NCI-H146 (cell line): ENCODE results near the gene MICAL3.

ENCODE experiments used
- DNase-seq: peaks from one replicate; lab custom pipeline; 2025; lab: John Stamatoyannopoulos, UW

Gene MICAL3

GRCh38 chr22:17870407-17870806 is 154.0 kb downstream of the MICAL3 start:
- DNase-seq, result peak; percentile 10

GRCh38 chr22:17869285-17870096 is 154.9 kb downstream of the MICAL3 start:
- DNase-seq, result no peak

DNA sequence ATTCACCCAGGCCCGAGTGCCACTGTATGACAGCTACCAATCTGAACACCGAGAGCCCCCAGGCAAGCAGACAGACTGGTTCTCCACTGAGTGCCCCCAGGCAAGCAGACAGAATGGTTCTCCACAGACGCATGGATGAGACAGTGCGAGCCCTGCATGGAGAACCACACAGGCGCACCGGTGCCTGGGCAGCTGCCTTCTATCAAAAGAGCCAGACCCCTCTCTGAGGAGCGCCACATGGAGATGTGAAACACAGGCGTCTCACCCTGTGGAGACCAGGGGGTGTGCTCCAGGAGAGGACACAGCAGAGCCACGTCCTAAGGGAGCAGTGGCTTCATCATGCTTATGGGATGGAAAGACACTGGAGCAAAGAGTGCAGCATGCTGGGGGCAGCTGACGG is 155.6 kb downstream of the MICAL3 start:
- DNase-seq, result no peak

GRCh38 chr22:17867160-17867785 is 157.1 kb downstream of the MICAL3 start:
- no peak for DNase-seq

DNA sequence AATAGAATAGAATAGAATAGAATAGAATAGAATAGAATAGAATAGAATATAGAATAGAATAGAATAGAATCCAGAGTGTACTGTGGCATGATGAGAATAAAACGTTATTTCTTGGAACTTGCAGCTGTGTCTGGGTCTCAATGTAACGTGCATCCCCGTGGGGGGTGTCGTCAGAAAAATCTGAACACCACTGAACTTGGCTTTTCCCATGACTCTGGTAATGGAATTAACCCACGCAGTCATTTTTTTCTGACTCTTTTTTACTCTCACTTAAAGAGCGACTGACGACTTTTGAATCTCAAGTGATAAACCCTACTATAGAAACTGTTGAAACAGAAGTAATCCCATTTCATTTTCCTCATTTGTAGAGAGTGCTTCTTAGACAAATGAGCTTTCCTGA is 157.7 kb downstream of the MICAL3 start:
- no peak for DNase-seq

DNA sequence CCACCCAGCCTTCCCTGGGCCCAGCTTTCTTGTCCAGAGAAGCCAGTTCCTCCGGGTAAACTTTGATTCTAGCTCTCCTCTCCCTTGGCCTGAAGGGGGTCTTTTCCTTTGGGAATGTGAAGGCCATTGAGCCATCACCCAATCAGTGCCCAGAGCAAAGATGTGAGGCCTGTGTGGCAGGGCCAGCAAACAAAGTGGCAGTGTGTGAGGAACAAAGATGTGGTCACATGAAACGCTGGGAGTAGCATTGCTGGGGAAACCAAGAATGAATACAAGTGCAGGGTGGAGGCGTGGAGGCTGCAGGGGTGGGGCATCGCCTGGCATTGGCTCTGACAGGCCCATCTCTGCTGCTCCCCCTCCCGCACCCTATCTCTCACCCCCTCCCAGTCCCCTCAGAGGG is 158.2 kb downstream of the MICAL3 start:
- DNase-seq, result no peak

GRCh38 chr22:17865183-17866055 is 158.9 kb downstream of the MICAL3 start:
- no peak for DNase-seq

DNA sequence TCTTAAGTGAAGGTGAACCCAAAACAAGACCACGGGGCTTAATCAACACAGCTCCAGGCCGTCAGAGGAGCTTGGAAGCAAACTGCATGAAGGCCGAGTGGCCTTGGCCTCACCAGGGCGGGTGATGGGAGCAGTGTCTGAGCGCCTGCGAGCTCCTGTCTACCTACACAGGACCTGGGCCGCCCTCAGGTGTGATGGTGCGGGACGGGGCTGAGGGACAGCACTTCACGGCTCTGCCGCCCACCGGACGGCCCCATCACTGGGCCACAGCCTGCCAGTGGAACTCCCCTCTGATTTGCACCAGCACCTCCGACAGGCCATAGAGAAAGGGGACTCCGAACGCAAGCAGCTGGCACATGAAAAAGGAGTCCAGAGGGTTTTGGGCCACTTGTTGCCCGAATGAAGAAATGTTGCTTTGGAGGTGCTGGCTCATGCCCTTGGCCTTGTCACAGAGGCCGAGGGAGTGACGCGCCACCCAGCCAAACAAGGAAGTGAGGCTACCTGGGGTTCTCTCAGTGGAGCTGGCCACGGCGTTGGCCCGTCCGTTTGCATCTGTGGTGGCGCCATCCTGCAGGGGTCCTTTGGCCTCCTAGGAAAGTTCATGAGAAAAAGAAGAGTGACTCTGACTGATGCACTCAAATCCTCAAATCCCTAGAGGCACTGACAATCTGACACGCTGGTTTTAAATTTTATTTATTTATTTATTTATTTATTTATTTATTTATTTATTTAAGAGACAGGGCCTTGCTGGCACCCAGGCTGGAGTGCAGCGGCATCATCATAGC is 159.8 kb downstream of the MICAL3 start:
- no peak for DNase-seq

DNA sequence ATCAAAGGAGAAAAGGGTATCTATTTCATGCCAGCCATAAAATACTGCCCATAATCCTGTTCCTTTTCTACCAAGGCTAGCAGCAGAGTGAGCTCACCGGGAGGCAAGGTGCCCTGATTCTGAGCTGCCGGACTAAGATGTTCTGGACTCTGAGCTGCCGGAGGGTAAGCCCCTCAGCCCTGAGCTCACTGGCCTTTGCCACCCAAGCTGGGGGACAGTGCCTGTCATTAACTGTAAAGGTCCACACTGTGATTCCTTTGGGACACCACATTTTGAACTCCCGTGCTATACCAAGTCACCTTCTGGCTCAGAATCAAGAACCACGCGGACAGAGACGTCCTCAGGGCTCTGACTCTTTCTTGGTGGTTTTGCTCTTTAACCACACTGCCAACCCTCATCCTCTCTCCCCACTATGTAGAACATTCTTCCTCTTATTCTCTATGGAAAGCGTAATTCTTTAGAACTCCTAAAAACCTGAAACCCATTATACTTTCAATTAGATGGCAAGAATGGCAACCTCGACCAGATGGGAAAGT is 161.6 kb downstream of the MICAL3 start:
- DNase-seq, result no peak

- DNase-seq, result no peak
These were observed 162.5 kb downstream of the MICAL3 start for GRCh38 chr22:17861909-17862308.

GRCh38 chr22:17860220-17860965 is 164.0 kb downstream of the MICAL3 start:
- no peak for DNase-seq

DNA sequence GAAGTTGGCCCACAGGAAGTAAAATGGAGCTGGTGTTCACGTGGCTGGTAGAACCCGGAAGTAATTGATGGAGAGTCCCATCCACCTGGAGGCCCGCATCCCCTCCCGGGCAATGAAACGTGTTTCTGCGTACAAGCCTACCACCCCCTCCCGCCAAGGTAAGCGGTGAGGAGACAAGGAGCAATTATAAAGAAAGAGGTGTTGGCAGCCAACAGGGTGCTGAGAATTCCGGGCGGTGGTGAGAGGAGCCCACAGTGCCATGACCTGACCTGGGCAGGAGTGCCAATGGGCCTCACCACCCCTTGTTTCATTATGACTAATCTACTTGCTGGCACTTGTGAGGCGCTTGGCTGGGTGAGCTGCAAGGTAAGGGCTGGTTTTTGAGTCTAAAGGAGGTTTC is 166.3 kb downstream of the MICAL3 start:
- no peak for DNase-seq

DNA sequence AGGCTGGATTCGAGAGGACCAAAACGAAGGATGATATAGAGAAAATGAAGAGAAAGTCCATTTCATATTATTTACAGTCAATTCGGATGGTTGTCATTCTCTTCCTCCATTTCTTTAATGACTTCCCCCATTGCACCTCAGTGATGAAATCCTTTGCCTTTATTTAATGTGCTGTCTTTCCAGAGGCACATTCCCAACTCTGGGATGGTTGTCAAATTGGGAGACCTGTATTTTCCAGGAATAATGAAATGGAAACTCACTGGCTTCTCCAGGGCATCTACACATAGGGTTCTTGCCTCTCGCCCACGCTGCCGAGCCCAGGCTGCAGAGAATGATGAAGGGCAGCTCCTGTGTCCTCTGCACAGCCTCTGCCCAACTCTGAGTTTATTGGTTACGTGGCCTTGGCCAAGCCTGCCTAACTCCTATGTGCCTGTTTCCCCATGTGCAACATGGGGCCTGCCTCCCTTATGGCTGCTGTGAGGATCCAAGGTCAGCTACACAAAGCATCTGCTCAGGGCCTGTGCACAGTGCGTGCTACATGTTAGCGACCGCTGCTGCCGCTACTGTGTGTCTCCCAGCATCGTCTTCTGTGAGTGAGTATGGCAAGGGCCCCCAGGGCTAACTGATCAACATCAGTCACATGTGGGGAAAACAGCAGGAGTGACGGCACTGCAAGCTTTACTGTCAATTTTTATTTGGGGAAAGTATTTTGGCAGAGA is 168.6 kb downstream of the MICAL3 start:
- DNase-seq, result no peak

- no peak for DNase-seq
These were observed 171.3 kb downstream of the MICAL3 start for GRCh38 chr22:17853073-17853472.

DNA sequence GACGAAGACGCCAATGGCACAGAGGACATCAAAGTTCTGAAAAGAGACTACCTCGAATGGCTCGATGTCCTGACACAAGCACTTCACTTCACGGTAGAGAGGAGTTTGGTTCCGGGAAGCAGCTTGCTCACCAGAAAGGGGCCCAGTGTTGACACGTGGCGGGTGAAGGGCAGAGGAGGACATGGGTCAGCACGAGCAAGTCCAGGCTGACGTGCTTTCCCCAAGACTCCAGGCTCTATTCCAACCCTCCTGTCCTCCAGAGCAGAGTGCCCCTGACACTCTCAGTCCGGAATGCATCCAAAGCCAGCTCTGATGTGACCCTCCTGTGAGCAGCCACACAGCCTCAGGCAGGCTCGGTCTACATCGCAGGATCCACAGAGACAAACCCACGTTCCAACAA is 172.6 kb downstream of the MICAL3 start:
- no peak for DNase-seq

GRCh38 chr22:17847360-17848078 is 176.8 kb downstream of the MICAL3 start:
- DNase-seq, result peak; percentile 95

- DNase-seq, result peak; percentile 34
These were observed 177.9 kb downstream of the MICAL3 start for GRCh38 chr22:17846326-17846992.

- DNase-seq, result no peak
These were observed 178.6 kb downstream of the MICAL3 start for GRCh38 chr22:17845790-17846189.

- no peak for DNase-seq
These were observed 179.0 kb downstream of the MICAL3 start for GRCh38 chr22:17845327-17845726.
